Measurements from ENCODE around the gene FMN1.

Gene FMN1

GRCh38 chr15:32873284-32874114 lies 321.0 kb downstream of the FMN1 start:
- Mint-ChIP-seq H3K27ac (no peak overlapping the region), H3K9me3 (no peaks in the 10 kb centered on the region), H3K4me1 (no peaks in the 10 kb centered on the region), H3K4me3 (no peak overlapping the region), H3K36me3 (no peaks in the 10 kb centered on the region), H3K27me3 (no peaks in the 10 kb centered on the region)

GRCh38 chr15:32872621-32873283 lies 321.8 kb downstream of the FMN1 start:
- no peak overlapping the region for H3K27ac Mint-ChIP-seq
- no peaks in the 10 kb centered on the region for H3K4me1 Mint-ChIP-seq
- no peaks in the 10 kb centered on the region for H3K36me3 Mint-ChIP-seq
- H3K9me3 Mint-ChIP-seq: no peaks in the 10 kb centered on the region
- H3K4me3 Mint-ChIP-seq: no peak overlapping the region
- H3K27me3 Mint-ChIP-seq: no peaks in the 10 kb centered on the region

GRCh38 chr15:32871883-32872282 lies 322.6 kb downstream of the FMN1 start:
- H3K4me3 Mint-ChIP-seq: no peak overlapping the region
- H3K27ac Mint-ChIP-seq: no peak overlapping the region
- no peaks in the 10 kb centered on the region for H3K9me3 Mint-ChIP-seq
- no peaks in the 10 kb centered on the region for H3K4me1 Mint-ChIP-seq
- no peaks in the 10 kb centered on the region for H3K36me3 Mint-ChIP-seq
- H3K27me3 Mint-ChIP-seq: no peaks in the 10 kb centered on the region

DNA sequence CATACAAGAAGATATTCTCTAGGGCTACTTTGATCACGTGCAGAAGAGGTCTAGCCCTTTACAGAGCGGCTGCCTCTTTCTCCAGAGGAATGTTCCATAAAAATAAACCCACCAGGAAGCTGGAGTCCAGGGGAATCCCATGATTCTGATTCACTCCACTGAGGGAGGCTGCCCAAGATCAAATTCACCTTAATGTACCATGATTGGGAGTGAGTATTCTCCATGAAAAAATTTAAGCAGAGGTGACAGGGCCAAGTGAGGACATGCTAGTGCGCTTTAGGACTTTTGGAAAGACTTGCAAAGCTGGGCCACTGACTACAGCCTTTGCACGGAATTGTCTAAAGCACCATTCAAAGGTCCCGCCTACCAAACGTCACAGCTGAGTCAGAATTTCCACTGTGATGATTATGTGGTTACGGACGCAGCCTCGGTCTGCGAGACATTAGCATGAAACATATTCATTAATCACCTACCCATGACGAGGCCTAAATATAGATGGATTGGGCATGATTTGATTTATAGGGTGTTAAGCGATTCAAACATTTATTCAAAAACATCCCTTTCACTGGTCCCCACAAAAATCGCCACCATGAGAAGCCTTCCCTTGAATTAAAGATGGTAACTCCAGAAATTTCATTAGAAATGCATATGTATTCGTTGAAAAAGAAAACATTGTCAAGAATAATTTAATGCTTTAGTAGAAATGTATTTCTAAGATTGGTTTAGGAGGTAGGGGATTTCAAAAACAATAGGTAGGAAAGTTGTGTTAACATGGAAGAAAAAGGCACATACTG lies 324.1 kb downstream of the FMN1 start:
- no peak overlapping the region for H3K4me3 Mint-ChIP-seq
- H3K36me3 Mint-ChIP-seq: no peaks in the 10 kb centered on the region
- no peaks in the 10 kb centered on the region for H3K4me1 Mint-ChIP-seq
- H3K27me3 Mint-ChIP-seq: no peaks in the 10 kb centered on the region
- H3K9me3 Mint-ChIP-seq: no peaks in the 10 kb centered on the region
- no peak overlapping the region for H3K27ac Mint-ChIP-seq

GRCh38 chr15:32869776-32870175 lies 324.7 kb downstream of the FMN1 start:
- H3K4me1 Mint-ChIP-seq: no peaks in the 10 kb centered on the region
- no peaks in the 10 kb centered on the region for H3K27me3 Mint-ChIP-seq
- no peaks in the 10 kb centered on the region for H3K9me3 Mint-ChIP-seq
- H3K4me3 Mint-ChIP-seq: no peak overlapping the region
- H3K36me3 Mint-ChIP-seq: no peaks in the 10 kb centered on the region
- H3K27ac Mint-ChIP-seq: no peak overlapping the region

- no peaks in the 10 kb centered on the region for H3K4me1 Mint-ChIP-seq
- H3K9me3 Mint-ChIP-seq: no peaks in the 10 kb centered on the region
- H3K36me3 Mint-ChIP-seq: no peaks in the 10 kb centered on the region
- H3K27me3 Mint-ChIP-seq: no peaks in the 10 kb centered on the region
- no peak overlapping the region for H3K27ac Mint-ChIP-seq
- no peak overlapping the region for H3K4me3 Mint-ChIP-seq
These were observed 327.2 kb downstream of the FMN1 start for GRCh38 chr15:32867313-32867626.

- Mint-ChIP-seq H3K9me3 (no peaks in the 10 kb centered on the region), H3K27me3 (no peaks in the 10 kb centered on the region), H3K36me3 (no peaks in the 10 kb centered on the region), H3K27ac (no peak overlapping the region), H3K4me1 (no peaks in the 10 kb centered on the region), H3K4me3 (no peak overlapping the region)
These were observed 327.8 kb downstream of the FMN1 start for GRCh38 chr15:32866454-32867312.

DNA sequence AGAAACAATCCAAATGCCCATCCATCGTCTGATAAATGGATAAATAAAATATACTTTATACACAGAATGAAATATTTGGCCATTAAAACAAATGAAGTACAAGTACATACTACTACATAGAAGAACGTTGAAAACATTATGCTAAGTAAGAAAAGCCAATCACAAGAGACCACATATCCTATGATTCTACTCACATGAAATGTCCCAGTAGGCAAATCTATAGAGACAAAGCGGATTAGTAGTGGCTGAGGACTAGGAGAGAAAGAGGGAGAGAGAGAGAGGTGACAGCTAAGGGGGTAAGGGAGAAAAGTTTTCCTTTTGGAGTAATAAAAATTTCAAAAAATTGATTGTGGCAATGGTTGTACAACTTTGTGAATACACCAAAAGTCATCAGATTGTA lies 329.7 kb downstream of the FMN1 start:
- no peaks in the 10 kb centered on the region for H3K4me1 Mint-ChIP-seq
- no peak overlapping the region for H3K4me3 Mint-ChIP-seq
- no peak overlapping the region for H3K27ac Mint-ChIP-seq
- H3K9me3 Mint-ChIP-seq: no peaks in the 10 kb centered on the region
- no peaks in the 10 kb centered on the region for H3K36me3 Mint-ChIP-seq
- H3K27me3 Mint-ChIP-seq: no peaks in the 10 kb centered on the region

DNA sequence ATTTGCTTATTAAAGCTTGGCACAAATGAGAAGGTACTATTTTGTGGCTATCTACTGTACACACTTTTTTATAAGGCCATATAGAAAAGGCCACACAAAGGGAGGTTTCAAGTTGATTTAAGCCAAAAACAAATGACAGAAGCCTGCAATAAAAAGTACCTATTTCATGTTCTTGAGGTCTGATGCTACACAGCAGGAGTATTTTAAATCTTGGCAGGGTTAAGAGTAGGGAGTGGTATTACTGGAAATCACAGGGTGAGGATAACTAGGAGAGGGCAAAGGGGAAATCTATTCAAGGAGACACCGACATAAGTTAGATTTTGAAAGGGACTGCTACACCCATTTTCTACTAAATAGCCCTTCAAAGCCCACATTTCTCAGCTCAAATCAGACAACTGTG lies 330.5 kb downstream of the FMN1 start:
- Mint-ChIP-seq H3K27me3 (no peaks in the 10 kb centered on the region), H3K27ac (no peak overlapping the region), H3K4me3 (no peak overlapping the region), H3K4me1 (no peaks in the 10 kb centered on the region), H3K9me3 (no peaks in the 10 kb centered on the region), H3K36me3 (no peaks in the 10 kb centered on the region)

DNA sequence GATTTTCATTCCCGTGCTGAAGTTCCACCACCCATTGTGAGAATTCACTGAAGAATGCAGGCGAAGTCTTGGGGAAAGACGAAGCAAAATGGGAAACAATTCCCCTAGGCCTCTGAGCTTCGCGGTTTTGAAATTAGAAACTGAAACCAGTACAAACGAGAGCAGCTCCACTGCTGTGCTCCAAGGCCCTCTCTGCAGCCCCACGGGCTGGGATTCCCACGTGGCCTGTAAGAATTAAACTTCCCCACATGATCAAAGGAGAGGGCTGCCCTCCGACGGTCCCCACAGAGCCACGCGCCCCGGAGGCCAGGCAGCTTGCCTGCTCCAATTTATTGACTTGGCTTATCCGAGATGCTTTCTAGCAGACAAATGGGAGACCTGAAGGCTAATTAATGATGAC lies 332.8 kb downstream of the FMN1 start:
- no peaks in the 10 kb centered on the region for H3K4me1 Mint-ChIP-seq
- H3K9me3 Mint-ChIP-seq: no peaks in the 10 kb centered on the region
- H3K27ac Mint-ChIP-seq: no peak overlapping the region
- no peaks in the 10 kb centered on the region for H3K27me3 Mint-ChIP-seq
- H3K36me3 Mint-ChIP-seq: no peaks in the 10 kb centered on the region
- H3K4me3 Mint-ChIP-seq: no peak overlapping the region

GRCh38 chr15:32861174-32861573 lies 333.3 kb downstream of the FMN1 start:
- no peak overlapping the region for H3K4me3 Mint-ChIP-seq
- no peaks in the 10 kb centered on the region for H3K9me3 Mint-ChIP-seq
- H3K4me1 Mint-ChIP-seq: no peaks in the 10 kb centered on the region
- H3K36me3 Mint-ChIP-seq: no peaks in the 10 kb centered on the region
- no peak overlapping the region for H3K27ac Mint-ChIP-seq
- H3K27me3 Mint-ChIP-seq: no peaks in the 10 kb centered on the region

DNA sequence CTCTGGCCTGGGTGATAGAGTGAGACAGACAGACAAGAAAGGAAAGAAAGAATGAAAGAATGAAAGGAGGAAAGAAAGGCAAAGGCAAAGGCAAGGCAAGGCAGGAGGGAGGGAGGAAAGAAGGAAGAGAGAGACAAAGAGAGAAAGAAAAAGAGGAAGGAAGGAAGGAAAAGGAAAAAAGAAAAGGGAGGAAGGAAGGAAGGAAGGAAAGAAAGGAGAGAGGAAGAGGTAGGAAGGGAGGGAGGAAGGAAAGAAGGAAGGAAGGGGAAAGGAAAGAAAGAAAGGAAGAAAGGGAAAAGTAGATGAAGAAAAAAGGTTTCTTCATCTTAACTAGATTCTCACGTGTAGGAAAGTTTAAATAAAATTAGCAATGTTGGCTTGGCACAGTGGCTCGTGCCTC lies 334.5 kb downstream of the FMN1 start:
- H3K36me3 Mint-ChIP-seq: no peaks in the 10 kb centered on the region
- no peak overlapping the region for H3K27ac Mint-ChIP-seq
- no peak overlapping the region for H3K4me3 Mint-ChIP-seq
- no peaks in the 10 kb centered on the region for H3K27me3 Mint-ChIP-seq
- no peaks in the 10 kb centered on the region for H3K4me1 Mint-ChIP-seq
- H3K9me3 Mint-ChIP-seq: no peaks in the 10 kb centered on the region

GRCh38 chr15:32859251-32859650 lies 335.3 kb downstream of the FMN1 start:
- Mint-ChIP-seq H3K36me3 (no peaks in the 10 kb centered on the region), H3K9me3 (no peaks in the 10 kb centered on the region), H3K27me3 (no peaks in the 10 kb centered on the region), H3K4me3 (no peak overlapping the region), H3K27ac (no peak overlapping the region), H3K4me1 (no peaks in the 10 kb centered on the region)

DNA sequence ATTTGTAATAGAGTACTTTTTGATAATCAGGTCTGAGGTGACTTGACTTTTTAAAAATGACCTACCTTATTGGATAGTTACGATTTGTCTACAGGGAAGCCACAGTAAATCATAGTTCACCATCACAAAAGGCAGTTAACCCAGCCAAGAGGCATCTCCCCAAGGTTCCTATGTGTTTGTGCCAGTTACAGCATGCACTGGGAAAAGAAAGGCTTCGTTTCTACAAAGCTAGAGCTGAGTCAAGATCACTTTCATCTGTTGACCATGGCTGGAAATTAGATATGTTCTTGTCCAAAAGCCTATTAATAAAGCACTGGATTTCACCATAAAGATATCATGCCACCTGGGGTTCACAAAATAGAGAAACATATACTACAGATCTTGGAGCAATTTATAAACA lies 336.8 kb downstream of the FMN1 start:
- no peak overlapping the region for H3K4me3 Mint-ChIP-seq
- no peak overlapping the region for H3K27ac Mint-ChIP-seq
- H3K36me3 Mint-ChIP-seq: no peaks in the 10 kb centered on the region
- H3K27me3 Mint-ChIP-seq: no peaks in the 10 kb centered on the region
- H3K9me3 Mint-ChIP-seq: no peaks in the 10 kb centered on the region
- no peaks in the 10 kb centered on the region for H3K4me1 Mint-ChIP-seq

GRCh38 chr15:32856753-32857152 lies 337.8 kb downstream of the FMN1 start:
- no peaks in the 10 kb centered on the region for H3K4me1 Mint-ChIP-seq
- H3K9me3 Mint-ChIP-seq: no peaks in the 10 kb centered on the region
- H3K27ac Mint-ChIP-seq: no peak overlapping the region
- no peaks in the 10 kb centered on the region for H3K36me3 Mint-ChIP-seq
- no peaks in the 10 kb centered on the region for H3K27me3 Mint-ChIP-seq
- H3K4me3 Mint-ChIP-seq: no peak overlapping the region
